Muscle of leg (tissue), 11 donors: ENCODE data around the gene GLT6D1. TPM values are rescaled to one million over a fixed set of nuclear protein-coding genes. Genes with fewer than 3 reads are reported as not detected.

Experiments
- DNase-seq: peaks from one replicate; pipeline ENCODE4 v3.0.0; 2013
- H3K27ac ChIP-seq: one replicate; pipeline ENCODE4 v1.5.1; 2013; ENCODE audit warnings: mild to moderate bottlenecking, low read length, control low read depth
- H3K27me3 ChIP-seq: one replicate; pipeline ENCODE4 v1.6.1; 2013; ENCODE audit warnings: low read length; ENCODE audit not compliant: control insufficient read depth, insufficient read depth
- H3K36me3 ChIP-seq: one replicate; pipeline ENCODE4 v1.6.1; 2013; ENCODE audit warnings: low read length; ENCODE audit not compliant: control insufficient read depth, insufficient read depth
- H3K4me1 ChIP-seq: one replicate; pipeline ENCODE4 v1.6.1; 2013; ENCODE audit warnings: low read length; ENCODE audit not compliant: control insufficient read depth, insufficient read depth
- H3K4me3 ChIP-seq: one replicate; pipeline ENCODE4 v1.5.1; 2013; ENCODE audit warnings: low read length, control low read depth
- H3K9me3 ChIP-seq: replicated peaks from 2 replicates; pipeline ENCODE4 v1.6.1; 2013; ENCODE audit warnings: low read depth, low read length; ENCODE audit not compliant: control insufficient read depth
- WGBS: methylation state at CpG from one replicate; pipeline ENCODE4 v1.1.5; 2013; ENCODE audit warnings: missing lambda C conversion rate; ENCODE audit not compliant: insufficient coverage; 5-methylcytosine and 5-hydroxymethylcytosine counted together
- polyA plus RNA-seq, 8 donors: library from polyadenylated mRNA; unstranded; fragments of 120-200 nt; gene quantifications; one replicate each; pipeline versions ENCODE4 v1.2.1 to v1.2.3, GENCODE V29; 2013; ENCODE audit warnings: inconsistent platforms in 1 of 8, low replicate concordance in 1 of 8; ENCODE audit not compliant: insufficient read length in 8 of 8, insufficient read depth in 1 of 8
- total RNA-seq: library from RNA; stranded (reverse); fragments of 120-200 nt; gene quantifications from one replicate; pipeline ENCODE4 v1.2.4, GENCODE V29; 2013

GLT6D1 gene
- total and polyA plus RNA-seq, 9 donors = not detected

DNA sequence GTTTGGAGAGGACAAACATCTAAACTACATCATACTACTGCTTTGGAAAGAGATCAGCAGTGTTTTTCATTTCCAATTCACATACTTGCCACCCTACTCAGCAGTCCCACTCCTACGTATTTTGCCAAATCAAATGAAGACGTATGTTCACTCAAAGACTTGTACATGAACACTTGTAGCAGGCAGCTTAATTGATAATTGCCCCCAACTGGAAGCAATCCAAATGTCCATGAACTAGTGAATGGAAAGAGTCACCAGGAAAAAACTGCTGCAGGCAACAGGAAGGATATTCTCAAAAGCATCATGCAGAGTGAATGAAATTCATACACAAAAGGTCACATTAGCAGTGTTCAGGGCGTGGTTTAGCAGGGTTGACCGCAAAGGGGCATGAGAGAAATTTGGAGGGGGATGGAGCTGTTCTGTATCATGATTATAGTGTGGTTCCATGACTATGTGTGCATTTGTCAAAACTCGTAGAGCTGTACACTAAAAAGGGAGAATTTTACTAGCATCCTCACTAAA is 39.0 kb downstream of the GLT6D1 start:
- peaks cover 3% of the 10 kb centered on the region for H3K27me3 ChIP-seq
- no peak overlapping the region for H3K4me3 ChIP-seq

DNA sequence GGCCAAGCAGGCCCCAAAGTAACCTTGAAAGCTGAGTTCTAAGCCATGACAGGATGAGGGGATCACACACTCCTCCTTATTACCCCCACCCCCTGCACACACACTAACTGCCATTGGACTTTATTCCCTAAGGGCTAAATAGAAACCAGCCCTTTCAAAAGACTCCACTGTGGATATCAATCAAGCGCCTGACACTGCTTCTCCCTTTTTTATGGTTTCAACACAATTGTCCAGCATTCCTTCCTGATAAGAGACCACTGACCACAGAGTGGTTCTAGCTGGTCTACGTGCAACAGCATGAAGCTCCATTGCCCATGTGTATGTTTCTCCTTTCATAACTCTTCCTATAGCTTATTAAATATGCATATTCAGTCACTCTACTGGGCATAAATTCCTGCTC is 43.1 kb downstream of the GLT6D1 start:
- H3K9me3 ChIP-seq = peaks cover 2% of the 10 kb centered on the region
- no peak for DNase-seq
- no peaks in the 10 kb centered on the region for H3K4me1 ChIP-seq
- H3K27ac ChIP-seq = no peak overlapping the region
- no peak overlapping the region for H3K4me3 ChIP-seq
- H3K27me3 ChIP-seq = peaks cover 3% of the 10 kb centered on the region
- 65% methylated on average over 2 of the region's 2 CpGs for WGBS
- no peaks in the 10 kb centered on the region for H3K36me3 ChIP-seq

More for the DNA sequence above, 39.0 kb downstream of the GLT6D1 start:
- H3K4me1 ChIP-seq = peaks cover 3% of the 10 kb centered on the region
- H3K27ac ChIP-seq = no peak overlapping the region
- 79% methylated on average over 2 of the region's 5 CpGs for WGBS
- no peaks in the 10 kb centered on the region for H3K36me3 ChIP-seq
- DNase-seq = no peak
- H3K9me3 ChIP-seq = peaks cover 2% of the 10 kb centered on the region

GRCh38 chr9:135592625-135593024 is 46.7 kb downstream of the GLT6D1 start:
- Histone ChIP-seq H3K4me3 (no peak overlapping the region), H3K9me3 (peaks cover 2% of the 10 kb centered on the region), H3K36me3 (no peaks in the 10 kb centered on the region), H3K4me1 (no peaks in the 10 kb centered on the region), H3K27me3 (peaks cover 3% of the 10 kb centered on the region), H3K27ac (no peak overlapping the region)
- WGBS = 79% methylated on average over 6 of the region's 13 CpGs
- no peak for DNase-seq

- WGBS = 19% methylated on average over 2 of the region's 5 CpGs
- no peak for DNase-seq
- Histone ChIP-seq H3K4me3 (no peak overlapping the region), H3K9me3 (peaks cover 2% of the 10 kb centered on the region), H3K36me3 (no peaks in the 10 kb centered on the region), H3K27me3 (peaks cover 3% of the 10 kb centered on the region), H3K27ac (no peak overlapping the region), H3K4me1 (no peaks in the 10 kb centered on the region)
Measured at GRCh38 chr9:135592331-135592590, 47.1 kb downstream of the GLT6D1 start.

DNA sequence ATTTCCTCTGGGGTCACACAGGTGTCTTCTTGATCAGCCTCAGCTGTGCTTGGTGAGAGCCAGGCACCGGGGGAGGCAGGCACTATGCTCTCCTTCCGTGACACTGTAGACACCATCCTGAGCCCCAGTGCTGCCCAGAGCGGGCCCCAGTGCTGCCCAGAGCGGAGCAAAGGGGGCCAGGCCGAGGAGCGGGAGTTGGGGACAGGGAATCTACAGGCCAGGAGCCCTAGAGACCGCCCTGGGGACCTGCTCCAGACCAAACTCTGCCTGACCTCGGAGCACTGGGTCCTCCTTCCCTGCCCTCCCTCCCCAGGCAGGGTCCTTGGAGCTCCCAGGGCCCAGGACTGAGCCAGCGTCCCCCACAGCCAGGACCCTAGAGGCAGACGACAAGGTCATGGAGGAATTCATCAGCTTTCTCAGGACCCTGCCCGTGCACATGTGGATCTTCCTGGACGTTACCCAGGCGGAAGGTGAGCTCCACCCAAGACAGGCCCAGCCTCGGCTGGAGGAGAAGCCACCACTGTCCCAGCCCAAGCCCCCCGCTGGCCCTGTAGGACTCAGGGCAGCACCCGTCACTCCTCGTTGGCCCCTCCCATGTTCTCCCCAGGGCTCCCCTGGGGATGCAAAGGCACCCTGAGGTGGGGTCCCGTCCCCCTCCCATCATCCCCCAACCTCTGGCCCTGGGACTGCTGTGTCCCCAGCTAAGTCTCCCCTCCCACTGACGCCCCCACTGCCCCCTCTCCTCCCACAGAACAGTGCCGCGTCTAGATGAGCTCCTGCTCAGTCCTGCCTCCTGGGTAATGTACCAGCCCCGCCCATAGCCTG is 47.6 kb downstream of the GLT6D1 start:
- Histone ChIP-seq H3K36me3 (no peaks in the 10 kb centered on the region), H3K27ac (no peak overlapping the region), H3K4me3 (no peak overlapping the region), H3K9me3 (peaks cover 2% of the 10 kb centered on the region), H3K27me3 (peaks cover 3% of the 10 kb centered on the region), H3K4me1 (no peaks in the 10 kb centered on the region)
- WGBS = 72% methylated on average over 21 of the region's 22 CpGs
- no peak for DNase-seq

GRCh38 chr9:135590486-135591079 is 48.8 kb downstream of the GLT6D1 start:
- Histone ChIP-seq H3K4me1 (no peaks in the 10 kb centered on the region), H3K27ac (no peak overlapping the region), H3K27me3 (no peaks in the 10 kb centered on the region), H3K9me3 (no peaks in the 10 kb centered on the region), H3K36me3 (no peaks in the 10 kb centered on the region), H3K4me3 (no peak overlapping the region)
- no peak for DNase-seq
- 78% methylated on average over 12 of the region's 25 CpGs for WGBS

- no peak overlapping the region for H3K4me3 ChIP-seq
- H3K27me3 ChIP-seq = no peaks in the 10 kb centered on the region
- WGBS = 75% methylated on average over 15 of the region's 15 CpGs
- H3K36me3 ChIP-seq = no peaks in the 10 kb centered on the region
- H3K4me1 ChIP-seq = no peaks in the 10 kb centered on the region
- no peak overlapping the region for H3K27ac ChIP-seq
- no peak for DNase-seq
- no peaks in the 10 kb centered on the region for H3K9me3 ChIP-seq
Measured at GRCh38 chr9:135589596-135590485, 49.5 kb downstream of the GLT6D1 start.

- no peak overlapping the region for H3K27ac ChIP-seq
- no peaks in the 10 kb centered on the region for H3K9me3 ChIP-seq
- H3K4me3 ChIP-seq = no peak overlapping the region
- no peaks in the 10 kb centered on the region for H3K4me1 ChIP-seq
- WGBS = 80% methylated on average over 20 of the region's 20 CpGs
- no peaks in the 10 kb centered on the region for H3K36me3 ChIP-seq
- DNase-seq = no peak
- no peaks in the 10 kb centered on the region for H3K27me3 ChIP-seq
Measured at GRCh38 chr9:135588886-135589595, 50.3 kb downstream of the GLT6D1 start.

DNA sequence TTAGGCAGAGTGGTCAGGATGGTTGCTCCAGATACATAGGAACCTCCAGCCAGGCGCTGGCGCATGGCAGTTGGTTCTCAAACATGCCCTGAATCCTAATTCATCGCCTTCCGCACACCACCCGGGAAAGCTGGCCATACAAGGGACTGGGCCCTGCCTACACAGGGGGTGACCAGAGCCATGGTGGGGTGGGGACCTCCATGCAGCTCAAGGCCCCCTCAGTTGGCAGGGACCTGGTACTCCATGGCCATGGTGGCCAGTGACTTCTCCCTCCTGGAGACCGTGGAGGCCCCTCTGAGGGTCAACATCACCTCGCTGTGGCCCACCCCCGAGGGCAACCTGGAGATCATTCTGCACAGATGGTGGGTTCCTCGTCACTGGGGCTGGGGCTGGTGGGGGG is 51.0 kb downstream of the GLT6D1 start:
- Histone ChIP-seq H3K4me1 (no peaks in the 10 kb centered on the region), H3K27ac (no peak overlapping the region), H3K36me3 (no peaks in the 10 kb centered on the region), H3K27me3 (no peaks in the 10 kb centered on the region), H3K9me3 (no peaks in the 10 kb centered on the region), H3K4me3 (no peak overlapping the region)
- no peak for DNase-seq
- 83% methylated on average over 8 of the region's 9 CpGs for WGBS
